HG02970 (cell line): ENCODE measurements around the gene RPA3.
A peak's percentile ranks its signal among the peaks of the same experiment; 100 is the strongest.

Experiments used
- ATAC-seq: cut with Tn5 transposase; IDR thresholded peaks from one replicate; pipeline ENCODE4 v1.9.1; 2021; ENCODE audit warnings: mild to moderate bottlenecking, moderate library complexity, moderate number of reproducible peaks; ENCODE audit not compliant: unreplicated experiment, low FRiP score

Gene RPA3

DNA sequence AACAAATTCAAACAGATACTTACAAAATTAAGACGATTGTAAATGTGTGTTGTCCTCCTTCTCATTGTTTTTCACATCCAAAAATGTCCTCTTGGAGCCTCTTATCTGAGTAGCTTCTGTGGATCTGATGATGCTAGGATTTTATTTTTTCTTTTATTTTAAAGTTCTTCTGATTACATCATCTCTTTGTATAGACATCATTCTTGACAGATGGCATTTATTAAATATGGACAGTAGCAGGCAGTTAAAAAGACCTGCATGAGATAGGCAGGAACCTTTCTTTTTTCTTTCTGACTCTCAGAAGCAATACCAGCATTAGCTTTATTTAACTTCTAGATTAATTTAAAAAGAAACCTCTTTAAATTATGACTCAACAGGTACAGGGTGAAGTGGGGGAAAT, at the start of gene RPA3:
Gene RPA3, minus strand, starts transcription at position 116 of the 400 bp plus-strand sequence. CDS start 78,189 bp downstream, outside the sequence.
- ATAC-seq = no peak

DNA sequence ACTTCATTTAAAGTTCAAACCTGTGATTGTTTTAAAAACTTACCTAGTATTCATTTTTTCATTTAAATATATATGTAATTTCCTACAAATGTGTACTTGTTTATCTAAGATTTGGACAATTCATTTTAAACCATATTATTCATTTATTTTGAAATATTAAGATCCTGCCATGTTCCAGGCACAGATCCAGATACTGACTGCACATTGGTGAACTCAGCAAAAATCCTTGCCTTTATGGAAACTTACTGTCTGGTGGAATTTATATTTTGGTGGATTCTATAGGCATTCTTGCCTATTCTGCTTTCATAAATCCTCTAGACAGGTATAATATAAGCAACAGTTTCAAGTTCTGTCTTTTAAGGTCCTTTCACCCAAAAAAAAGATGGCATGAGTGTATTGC, 48.3 kb upstream of the RPA3 start:
- no peak for ATAC-seq

DNA sequence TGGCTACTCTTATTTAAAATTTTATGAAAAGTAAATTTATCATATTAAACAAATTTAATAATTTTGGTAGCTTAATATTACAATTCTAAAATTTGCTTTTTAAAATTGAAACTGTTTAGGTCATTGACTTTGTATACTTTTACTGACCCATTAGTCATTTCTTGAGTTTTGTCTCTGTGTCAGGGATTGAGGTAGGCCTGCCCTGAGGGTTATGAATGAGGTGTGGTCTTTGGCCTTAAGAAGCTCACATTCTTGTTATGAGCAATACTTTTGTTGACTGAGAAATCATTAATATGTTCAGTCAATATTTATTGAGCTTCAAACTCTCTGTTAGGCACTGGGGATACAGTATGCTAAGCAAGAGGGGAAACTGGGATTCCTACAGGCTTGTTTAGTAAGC, 47.0 kb upstream of the RPA3 start:
- ATAC-seq = peak; percentile 42

GRCh38 chr7:7764520-7765396, 46.4 kb upstream of the RPA3 start:
- no peak for ATAC-seq

DNA sequence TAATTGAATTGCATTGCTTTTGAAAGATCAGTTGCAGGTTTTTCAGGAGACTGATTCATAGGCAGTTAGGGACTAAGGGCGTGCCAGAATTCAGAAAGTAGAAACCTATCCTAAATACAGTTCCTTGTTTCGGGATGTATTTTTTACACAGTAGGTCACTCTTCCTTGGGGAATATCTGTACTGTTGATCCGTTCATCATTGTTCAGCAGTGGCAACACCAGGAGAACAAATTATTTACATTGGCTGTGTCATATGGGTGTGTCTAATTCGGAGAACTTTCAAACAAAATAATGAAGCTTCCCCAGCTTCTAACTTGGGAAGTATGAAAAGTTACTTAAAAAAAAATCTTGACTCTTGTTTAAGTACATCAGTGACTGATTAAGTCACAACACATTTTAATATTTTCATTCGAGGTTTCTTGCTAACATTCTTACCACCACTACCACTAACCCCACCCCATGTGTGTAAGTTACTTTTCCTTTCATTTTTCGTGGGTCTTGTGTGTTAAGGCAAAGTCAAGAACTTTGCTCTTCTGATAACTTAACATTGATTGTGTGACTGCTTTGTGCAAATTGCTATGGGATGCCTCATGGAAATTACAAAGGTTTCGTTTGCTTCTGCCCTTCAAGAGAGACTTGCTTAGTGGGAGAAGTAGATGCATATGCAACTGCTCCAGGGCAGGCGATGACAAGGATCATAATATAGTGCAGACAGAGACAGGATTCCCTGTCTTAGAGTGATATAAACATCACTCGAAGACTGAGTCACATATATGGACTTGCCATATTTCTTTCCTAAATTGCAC, 43.8 kb upstream of the RPA3 start:
- no peak for ATAC-seq

GRCh38 chr7:7761340-7761973, 43.0 kb upstream of the RPA3 start:
- ATAC-seq = no peak

- no peak for ATAC-seq
Observed at GRCh38 chr7:7757576-7757975, 39.2 kb upstream of the RPA3 start.

DNA sequence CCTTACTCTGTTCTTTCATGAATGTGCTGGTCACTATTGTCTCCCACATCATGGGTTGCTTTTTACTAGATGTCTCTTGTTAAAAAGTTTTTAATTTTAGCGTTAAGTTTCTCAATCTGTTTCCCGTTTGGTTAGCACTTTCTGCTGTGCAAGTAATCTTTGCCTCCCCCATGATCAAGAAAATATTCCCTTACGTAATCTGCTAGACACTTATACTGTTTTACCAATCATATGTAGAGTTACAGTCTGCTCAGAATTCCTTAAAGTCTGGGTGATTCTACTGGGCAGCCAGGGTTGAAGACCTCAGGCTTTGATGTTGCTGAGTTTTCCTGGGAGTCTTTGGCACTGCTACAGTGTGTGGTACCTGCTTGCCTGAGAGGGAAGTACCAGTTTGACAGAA, 38.2 kb upstream of the RPA3 start:
- no peak for ATAC-seq

GRCh38 chr7:7751243-7752092, 33.1 kb upstream of the RPA3 start:
- no peak for ATAC-seq

- ATAC-seq = no peak
Observed at GRCh38 chr7:7750571-7751242, 32.3 kb upstream of the RPA3 start.

DNA sequence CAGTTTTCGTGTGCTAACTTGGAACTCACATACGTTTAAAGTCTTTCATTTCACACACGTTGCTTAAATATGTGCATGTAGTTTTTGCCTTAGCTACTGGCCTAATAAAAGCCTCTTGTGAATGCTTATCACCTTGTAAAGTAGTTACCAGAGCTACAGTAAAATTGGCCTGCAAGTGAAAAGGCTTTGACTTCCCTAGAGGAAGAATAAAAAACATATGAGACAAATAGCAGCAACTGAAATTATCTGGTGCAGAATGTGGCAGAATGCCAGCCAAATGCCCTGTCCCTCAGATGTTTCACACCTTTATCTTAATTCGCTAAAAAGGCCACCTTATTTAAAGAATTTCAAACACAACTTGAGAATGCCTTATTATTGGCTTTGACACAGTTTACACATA, 28.1 kb upstream of the RPA3 start:
- ATAC-seq = no peak

DNA sequence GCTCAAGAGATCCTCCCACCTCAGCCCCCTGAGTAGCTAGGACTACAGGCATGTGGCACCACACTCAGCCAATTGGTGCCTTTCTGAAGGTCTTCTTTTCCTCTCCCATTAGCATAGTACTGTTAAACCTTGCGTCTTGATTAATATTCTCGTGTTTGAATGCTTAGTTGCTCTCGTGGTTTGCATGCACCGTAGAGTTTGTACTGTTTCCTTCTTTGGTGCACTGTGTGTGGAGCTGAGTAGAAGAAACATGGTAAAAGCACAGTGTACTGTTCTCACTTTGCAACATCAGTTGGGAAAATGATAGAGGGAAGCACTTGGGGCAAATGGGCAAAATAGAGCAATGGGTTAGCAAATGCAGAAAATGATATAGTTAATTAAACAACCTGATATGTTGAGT, 27.6 kb upstream of the RPA3 start:
- no peak for ATAC-seq

DNA sequence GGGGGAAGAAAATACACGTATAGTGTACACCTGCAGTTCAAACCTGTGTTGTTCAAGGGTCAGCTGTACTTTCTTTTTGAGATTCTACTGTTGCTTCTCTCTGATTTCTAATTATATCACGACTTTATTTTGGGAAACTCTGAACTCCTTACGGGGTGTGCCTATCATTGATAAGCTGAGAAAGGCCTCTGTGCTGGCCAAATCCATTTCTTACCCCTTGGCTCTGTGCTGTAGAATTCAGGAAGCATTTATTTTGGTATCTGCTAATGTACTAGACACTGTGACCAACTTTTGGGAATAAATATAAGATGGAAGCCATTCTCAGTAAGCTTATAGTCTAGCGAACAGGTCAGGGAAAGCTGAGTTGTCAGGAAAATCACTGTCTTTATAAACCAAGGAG, 26.9 kb upstream of the RPA3 start:
- no peak for ATAC-seq

DNA sequence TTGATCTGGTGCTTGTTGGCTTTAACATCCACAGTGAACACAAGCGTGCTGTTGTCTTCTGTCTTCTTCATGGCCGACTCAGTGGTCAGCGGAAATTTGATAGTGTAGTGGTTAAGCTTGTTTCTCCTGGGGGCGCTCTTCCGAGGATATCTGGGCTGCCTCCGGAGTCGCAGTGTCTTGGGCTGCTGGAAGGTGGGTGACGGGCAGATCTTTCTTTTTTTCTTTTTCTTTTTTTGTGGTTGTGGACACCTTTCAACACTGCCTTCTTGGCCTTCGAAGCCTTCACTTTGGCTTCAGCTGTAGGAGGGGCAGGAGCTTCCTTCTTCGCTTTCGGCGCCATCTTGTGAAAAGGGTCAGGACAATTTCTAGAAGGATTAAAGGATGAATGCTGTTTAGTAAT, 23.8 kb upstream of the RPA3 start:
- no peak for ATAC-seq

DNA sequence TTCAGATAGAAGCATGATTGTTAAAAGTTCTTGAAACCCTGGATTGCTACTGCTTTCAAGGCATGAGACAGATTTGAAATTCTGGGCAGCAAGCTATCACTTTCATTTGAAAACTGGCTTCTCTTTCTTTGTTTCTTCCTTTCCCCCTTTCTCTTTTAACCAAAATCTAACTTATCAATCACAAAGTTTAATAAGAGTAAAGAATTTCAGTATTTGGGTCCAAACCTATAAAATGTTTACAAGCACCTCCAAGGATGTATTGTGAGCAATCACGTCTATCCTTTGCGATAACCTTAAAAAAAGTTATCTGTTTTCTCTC, 21.6 kb upstream of the RPA3 start:
- ATAC-seq = no peak

GRCh38 chr7:7739204-7740036, 21.0 kb upstream of the RPA3 start:
- no peak for ATAC-seq

GRCh38 chr7:7738622-7739021, 20.2 kb upstream of the RPA3 start:
- no peak for ATAC-seq

DNA sequence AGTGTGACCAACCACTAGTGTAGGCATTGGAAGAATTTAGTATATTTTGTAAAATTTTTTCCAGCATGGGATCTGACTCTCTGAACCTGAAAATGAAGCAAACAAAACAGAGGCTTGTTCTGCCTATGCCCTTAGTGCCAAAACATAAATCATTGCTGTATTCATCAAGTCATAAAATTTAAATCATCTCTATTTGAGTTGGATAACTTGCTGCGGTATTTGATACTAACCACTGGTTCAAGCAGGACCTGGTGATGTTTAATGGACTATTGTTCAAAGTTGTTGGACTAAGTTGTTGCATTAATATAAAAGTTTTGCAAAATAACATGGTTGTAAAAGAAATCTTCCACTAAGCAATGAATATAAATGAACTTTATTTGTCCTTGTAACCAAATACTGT, 19.8 kb upstream of the RPA3 start:
- no peak for ATAC-seq

GRCh38 chr7:7737674-7738073, 19.3 kb upstream of the RPA3 start:
- ATAC-seq = no peak
